Islet precursor cell (in vitro differentiated cells): ENCODE results near the gene IRF9.

Experiments used
- DNase-seq: peaks from one replicate; pipeline ENCODE4 v3.0.0-alpha.2; 2018

IRF9 gene, protein sequence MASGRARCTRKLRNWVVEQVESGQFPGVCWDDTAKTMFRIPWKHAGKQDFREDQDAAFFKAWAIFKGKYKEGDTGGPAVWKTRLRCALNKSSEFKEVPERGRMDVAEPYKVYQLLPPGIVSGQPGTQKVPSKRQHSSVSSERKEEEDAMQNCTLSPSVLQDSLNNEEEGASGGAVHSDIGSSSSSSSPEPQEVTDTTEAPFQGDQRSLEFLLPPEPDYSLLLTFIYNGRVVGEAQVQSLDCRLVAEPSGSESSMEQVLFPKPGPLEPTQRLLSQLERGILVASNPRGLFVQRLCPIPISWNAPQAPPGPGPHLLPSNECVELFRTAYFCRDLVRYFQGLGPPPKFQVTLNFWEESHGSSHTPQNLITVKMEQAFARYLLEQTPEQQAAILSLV

GRCh38 chr14:24160850-24161804, at the start of gene IRF9:
IRF9 (plus strand) TSS chr14:24161265; CDS start chr14:24162145, 880 bp downstream.
- DNase-seq, result peak; percentile 98

GRCh38 chr14:24113379-24113800, 47.7 kb upstream of the IRF9 start:
- no peak for DNase-seq

GRCh38 chr14:24113801-24114531, 47.1 kb upstream of the IRF9 start:
- DNase-seq, result peak; percentile 97

GRCh38 chr14:24114532-24115421, 46.3 kb upstream of the IRF9 start, which contains the start of the genes DCAF11 and NRL:
DCAF11 (plus strand) TSS chr14:24114777; CDS start chr14:24115595, 818 bp downstream.
NRL (minus strand) TSS chr14:24114949; CDS start chr14:24082848, 32,101 bp downstream.
- peak; percentile 99 for DNase-seq

DNA sequence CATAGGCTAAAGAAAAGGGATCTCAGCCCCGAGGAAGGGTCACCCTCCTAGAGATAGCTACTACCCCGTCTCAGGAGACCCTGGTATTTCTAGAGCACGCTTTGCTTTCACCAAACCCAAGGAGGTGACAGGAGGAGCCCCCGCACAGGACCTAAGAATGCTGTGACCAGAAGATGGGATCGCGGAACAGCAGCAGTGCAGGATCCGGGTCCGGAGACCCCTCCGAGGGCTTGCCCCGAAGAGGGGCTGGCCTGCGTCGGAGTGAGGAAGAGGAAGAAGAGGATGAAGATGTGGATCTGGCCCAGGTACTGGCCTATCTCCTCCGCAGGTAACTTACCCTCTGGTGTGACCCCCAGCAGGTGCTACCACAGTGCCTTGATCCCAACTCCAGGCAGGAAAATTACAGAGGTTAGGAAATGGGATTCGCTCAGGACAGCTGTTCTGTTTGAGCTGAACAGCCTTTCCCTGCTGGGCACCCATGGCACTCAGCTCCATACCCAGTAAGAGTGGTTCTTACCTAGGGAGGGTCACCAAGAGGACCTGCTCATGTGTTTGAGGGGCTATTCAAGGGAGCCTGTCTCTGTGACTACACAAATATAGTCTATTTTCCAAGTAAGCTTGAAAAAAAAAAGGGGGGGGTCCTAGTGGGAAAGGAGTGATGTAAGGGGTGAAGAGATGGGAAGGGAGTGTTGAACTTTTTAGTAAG, 45.5 kb upstream of the IRF9 start:
- no peak for DNase-seq

- DNase-seq, result no peak
Observed at GRCh38 chr14:24116128-24116814, 44.8 kb upstream of the IRF9 start.

- DNase-seq, result no peak
Observed at GRCh38 chr14:24117179-24117578, 43.9 kb upstream of the IRF9 start.

DNA sequence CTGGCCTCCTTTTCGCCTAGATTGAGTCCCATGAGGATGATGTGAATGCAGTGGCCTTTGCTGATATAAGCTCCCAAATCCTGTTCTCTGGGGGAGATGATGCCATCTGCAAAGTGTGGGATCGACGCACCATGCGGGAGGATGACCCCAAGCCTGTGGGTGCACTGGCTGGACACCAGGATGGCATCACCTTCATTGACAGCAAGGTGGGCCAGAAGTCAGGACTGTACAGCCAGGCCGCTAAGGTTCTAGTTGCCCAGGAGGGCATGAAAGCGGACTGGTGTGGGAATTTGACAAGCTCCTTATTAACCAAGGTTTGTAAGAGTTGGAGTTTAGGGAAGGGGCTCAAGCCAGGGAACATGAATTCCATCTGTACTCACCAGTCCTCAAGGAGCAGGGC, 41.4 kb upstream of the IRF9 start:
- no peak for DNase-seq

DNA sequence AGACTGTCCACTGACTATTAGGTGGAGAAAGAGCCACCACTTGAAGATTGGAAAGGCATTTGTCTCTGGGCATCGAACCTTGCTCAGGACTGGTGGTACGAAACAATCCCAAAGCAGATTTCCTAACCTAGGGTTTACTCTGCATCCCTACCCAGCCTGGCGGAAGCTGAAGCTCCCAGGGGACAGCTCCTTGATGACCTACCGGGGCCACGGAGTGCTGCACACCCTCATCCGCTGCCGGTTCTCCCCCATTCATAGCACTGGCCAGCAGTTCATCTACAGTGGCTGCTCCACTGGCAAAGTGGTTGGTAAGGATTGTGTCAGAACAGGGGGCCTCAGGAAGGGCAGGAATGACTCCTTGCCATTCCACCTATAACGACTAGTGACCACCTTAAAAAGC, 39.9 kb upstream of the IRF9 start:
- no peak for DNase-seq

GRCh38 chr14:24122416-24122815, 38.6 kb upstream of the IRF9 start:
- DNase-seq, result no peak

DNA sequence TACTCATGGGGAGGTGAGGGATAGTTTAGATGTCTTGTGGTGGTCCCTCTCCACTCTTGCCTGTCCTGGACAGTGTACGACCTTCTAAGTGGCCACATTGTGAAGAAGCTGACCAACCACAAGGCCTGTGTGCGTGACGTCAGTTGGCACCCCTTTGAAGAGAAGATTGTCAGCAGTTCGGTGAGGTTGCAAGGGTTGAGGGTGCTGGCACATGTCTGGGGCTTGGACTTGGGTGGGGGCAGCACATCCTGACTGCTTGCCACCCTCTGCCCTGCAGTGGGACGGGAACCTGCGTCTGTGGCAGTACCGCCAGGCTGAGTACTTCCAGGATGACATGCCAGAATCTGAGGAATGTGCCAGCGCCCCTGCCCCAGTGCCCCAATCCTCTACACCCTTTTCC, 38.2 kb upstream of the IRF9 start:
- no peak for DNase-seq

DNA sequence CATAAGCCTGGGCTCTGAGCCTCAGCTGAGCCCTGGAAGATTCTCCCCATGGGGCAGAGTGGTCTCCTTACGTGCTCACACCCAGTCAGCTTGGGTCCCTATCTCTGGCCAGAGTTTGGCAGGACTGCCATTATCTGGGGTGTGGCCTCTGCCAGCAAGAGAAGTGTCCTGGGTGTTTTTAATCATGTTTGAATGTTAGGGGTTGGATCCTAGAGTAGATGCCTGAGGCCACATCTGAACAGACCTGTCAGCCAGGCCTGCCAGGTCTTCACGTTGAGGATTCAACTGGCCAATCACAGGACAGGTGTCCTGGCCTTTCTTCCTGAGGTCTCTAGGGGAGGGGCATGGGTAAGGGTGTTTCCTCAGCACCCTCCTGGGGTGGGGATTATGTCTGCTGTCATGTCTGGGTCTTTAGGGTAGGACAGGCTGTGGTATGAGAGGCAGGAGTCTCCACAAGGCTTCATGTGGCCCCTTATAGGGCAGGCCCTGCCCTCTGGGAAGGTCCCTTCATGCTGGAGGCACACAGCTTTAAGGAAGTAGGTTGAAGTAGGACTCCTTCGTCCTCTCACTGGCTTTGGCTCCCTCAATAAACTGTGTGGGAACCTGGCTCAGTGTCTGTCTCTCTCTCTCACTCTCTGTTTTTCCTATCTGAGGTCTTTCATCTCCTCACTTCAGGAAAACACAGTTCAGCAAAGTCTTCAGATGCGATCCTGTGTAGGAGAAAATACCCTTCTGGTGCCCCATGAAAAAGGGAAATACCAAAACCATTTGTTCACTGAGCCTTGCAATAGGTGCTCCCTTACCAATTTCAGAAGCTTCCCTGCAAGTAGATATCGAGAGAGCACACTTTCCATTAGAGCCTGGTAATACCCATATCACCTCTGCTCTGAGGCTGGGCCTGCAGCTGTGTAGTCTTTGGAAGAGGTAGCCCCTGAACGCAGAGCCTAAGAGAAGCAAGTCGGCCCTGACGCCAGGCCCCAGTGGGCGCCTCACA, 37.3 kb upstream of the IRF9 start:
- DNase-seq, result no peak

DNA sequence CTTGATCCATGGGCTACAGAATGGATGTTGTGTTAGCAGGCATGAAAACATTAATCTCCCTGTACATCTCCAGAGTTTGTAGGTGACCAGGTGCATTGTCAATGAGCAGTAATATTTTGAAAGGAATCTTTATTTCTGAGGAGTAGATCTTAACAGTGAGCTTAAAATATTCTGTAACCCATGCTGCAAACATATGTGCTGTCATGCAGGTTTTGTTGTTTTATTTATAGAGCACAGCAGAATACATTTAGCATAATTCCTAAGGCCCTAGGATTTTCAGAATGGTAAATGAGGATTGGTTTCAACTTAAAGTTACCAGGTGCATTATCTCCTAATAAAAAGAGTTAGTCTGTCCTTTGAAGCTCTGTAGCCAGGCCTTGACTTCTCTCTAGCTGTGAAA, 34.1 kb upstream of the IRF9 start:
- no peak for DNase-seq

DNA sequence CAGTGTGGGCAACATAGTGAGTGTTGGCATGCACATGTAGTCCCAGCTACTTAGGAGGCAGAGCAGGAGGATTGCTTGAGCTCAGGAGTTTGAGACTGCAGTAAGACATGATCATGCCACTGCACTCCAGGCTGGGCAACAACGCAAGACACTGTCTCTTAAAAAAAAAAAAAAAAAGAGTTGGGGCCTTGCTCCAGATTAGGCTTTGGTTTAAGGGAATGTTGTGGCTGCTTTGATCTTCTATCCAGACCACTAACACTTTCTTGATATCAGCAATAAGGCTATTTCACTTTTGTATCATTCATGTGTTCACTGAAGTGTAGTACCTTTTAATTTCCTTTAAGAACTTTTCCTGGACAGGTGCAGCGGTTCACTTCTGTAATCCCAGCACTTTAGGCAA, 33.4 kb upstream of the IRF9 start:
- no peak for DNase-seq

- DNase-seq, result no peak
Observed at GRCh38 chr14:24129410-24129998, 31.6 kb upstream of the IRF9 start.

GRCh38 chr14:24130380-24130716, 30.7 kb upstream of the IRF9 start, which contains the start of gene FITM1:
FITM1 (plus strand) TSS chr14:24130659; CDS start chr14:24131564, 905 bp downstream.
- no peak for DNase-seq

DNA sequence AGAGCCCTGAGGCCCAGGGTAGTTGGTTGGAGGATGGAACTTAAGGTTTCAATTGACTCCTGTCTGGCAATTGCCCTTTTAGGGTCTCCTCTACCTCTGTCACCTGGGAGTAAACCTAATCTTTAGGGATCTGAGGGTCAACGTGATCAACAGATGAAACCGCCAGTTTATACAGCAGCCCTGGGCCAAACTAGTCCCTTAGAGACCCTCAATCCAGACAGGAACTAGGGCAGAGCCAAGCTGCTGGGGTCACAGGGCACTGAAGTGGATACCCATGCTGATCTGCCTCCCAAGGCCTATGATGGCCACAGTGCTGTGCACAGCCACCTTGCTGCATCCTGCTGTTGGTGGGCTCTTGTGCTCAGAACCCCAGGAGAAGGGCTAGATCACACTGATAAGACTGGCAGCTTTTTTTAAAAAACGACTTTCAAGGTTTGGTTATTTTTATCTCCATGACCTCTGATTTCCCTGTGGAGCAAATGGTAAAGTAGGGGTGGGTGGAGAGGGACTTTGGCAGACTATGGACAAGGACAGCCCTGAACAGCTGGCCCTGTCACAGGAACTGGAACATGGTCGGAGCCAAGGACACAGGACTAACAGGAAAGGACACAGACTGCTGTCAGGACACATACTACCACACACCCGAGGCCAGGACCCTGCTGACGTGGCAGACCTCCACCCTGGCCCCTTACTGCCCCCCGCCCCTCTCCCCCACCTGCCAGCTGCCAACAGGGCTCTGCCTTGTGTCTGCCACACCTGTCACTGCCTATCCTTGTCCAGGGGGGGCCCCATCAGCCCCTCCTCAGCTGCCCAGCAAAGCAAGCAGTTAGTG, 30.1 kb upstream of the IRF9 start:
- DNase-seq, result no peak

DNA sequence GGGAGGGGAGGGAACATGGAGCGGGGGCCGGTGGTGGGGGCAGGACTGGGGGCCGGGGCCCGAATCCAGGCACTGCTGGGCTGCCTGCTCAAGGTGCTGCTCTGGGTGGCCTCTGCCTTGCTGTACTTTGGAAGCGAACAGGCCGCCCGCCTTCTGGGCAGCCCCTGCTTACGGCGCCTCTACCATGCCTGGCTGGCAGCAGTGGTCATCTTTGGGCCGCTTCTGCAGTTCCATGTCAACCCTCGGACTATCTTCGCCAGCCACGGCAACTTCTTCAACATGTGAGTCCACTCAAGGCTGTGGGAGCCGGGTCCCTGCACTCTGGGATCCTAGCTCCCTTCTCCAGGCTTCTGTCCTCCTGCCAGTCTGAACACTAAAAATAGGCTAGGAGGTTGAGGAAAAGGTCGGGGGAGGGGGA, 29.5 kb upstream of the IRF9 start:
- DNase-seq, result no peak
